HEK293T (cell line): ENCODE results near the gene TNIK.

ENCODE experiments used
- BHLHE40 ChIP-seq: fragments of 450-650 bp; IDR thresholded peaks from 2 replicates; pipeline ENCODE4 v1.6.1; 2016; ENCODE audit warnings: mild to moderate bottlenecking, moderate library complexity, borderline replicate concordance
- FOXK2 ChIP-seq: fragments of 450-650 bp; IDR thresholded peaks from 2 replicates; pipeline ENCODE4 v1.6.1; 2016; ENCODE audit warnings: mild to moderate bottlenecking
- HDGF ChIP-seq: fragments of 450-650 bp; IDR thresholded peaks from 2 replicates; pipeline ENCODE4 v1.6.1; 2017; ENCODE audit warnings: antibody characterized with exemption, borderline replicate concordance
- NFRKB ChIP-seq: fragments of 450-650 bp; IDR thresholded peaks from 2 replicates; pipeline ENCODE4 v1.6.1; 2016; ENCODE audit warnings: mild to moderate bottlenecking, moderate library complexity
- SP1 ChIP-seq: fragments of 450-650 bp; IDR thresholded peaks from 2 replicates; pipeline ENCODE4 v1.6.1; 2017
- SUZ12 ChIP-seq: fragments of 450-650 bp; IDR thresholded peaks from 2 replicates; pipeline ENCODE4 v1.6.1; 2016; ENCODE audit warnings: mild to moderate bottlenecking
- TARDBP ChIP-seq: fragments of 450-650 bp; IDR thresholded peaks from 2 replicates; pipeline ENCODE4 v1.6.1; 2016
- ZNF384 ChIP-seq: fragments of 450-650 bp; IDR thresholded peaks from 2 replicates; pipeline ENCODE4 v1.6.1; 2016
- TF ChIP-seq, protein P1 (sequence below): fragments of 450-650 bp; IDR thresholded peaks from 2 replicates; pipeline ENCODE4 v1.6.1; 2016

DNA sequence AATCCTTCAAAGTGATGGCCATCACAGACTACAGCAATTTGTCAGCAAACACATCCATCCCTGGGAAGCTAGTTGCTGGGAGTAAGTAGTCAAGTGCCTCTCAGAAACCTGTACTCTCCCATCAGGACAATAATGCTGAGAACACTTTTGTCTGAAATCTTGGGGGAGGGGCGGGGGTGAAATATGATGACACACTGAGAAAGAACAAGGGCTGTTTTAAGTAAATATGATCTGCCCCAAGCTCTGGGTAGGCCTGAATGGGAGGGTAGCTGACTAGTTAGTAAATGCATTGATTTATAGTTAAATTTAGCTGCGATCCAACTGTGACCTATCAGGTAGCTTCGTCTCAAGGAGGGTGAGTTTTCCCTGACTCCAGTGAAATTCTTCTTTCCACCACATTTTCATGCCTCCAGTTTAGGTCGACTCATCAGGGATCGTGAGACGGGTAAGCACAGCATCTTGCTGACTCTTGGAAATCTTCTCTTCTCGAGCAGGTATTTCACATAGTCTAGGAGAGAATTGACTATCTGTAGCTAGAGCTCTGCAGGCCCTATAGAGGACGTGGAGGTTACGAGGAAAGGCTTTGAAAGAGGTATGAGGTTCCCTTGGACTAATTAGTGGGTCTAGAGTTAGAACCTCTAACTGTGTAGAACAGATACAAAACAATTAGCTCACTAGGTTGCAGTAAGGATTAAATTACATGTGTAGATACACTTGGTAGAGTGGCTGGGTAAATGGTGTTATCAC lies 220.3 kb downstream of the TNIK start:
- TF ChIP-seq HDGF (no peak), ZNF384 (no peak), SP1 (no peak), FOXK2 (no peak), BHLHE40 (no peak), NFRKB (no peak), TARDBP (no peak), SUZ12 (no peak)
- TF ChIP-seq, protein P1, sequence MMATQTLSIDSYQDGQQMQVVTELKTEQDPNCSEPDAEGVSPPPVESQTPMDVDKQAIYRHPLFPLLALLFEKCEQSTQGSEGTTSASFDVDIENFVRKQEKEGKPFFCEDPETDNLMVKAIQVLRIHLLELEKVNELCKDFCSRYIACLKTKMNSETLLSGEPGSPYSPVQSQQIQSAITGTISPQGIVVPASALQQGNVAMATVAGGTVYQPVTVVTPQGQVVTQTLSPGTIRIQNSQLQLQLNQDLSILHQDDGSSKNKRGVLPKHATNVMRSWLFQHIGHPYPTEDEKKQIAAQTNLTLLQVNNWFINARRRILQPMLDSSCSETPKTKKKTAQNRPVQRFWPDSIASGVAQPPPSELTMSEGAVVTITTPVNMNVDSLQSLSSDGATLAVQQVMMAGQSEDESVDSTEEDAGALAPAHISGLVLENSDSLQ, result peak; percentile 37; the same call in 1 of the 2 replicates
